ENCODE data around the gene AHRR.
"Not testable (repeated sequence)": the region's sequence is repeated elsewhere in the genome, so short reads cannot be mapped to it uniquely, and the experiment has no call there.

Gene AHRR

DNA sequence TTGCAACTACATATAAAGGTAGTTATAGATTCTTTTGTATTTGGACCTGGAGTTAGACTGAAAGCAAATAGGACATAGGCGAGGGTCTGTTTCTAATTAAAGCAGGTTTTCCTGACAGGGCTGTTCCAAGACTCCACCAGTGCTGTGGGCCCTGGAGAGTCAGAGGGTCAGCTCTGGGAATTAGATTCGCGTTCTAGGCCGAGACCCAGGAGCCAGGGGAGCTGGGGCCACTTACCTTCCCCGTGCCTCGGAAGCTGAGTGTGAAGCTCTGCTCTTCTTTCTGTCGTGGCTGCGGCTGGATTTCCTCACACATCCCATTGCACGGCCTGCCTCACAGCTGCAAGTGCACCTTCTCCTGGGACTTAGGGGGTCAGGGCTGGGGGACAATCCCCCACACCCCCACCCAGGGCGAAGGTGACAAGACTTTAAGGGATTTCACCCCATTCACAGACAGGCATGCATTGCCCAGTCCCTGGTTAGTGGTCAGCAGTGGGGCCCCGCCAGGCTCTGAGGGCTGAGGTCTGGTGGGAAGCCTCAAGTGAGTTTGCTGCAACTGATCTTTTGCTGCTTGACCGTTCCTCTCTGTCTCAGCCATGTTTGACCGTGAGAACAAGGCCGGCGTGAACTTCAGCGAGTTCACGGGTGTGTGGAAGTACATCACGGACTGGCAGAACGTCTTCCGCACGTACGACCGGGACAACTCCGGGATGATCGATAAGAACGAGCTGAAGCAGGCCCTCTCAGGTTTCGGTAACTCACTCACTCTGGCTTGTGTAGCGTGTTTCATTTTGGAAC is 15.3 kb upstream of the AHRR start:
- no peak for DNase-seq

DNA sequence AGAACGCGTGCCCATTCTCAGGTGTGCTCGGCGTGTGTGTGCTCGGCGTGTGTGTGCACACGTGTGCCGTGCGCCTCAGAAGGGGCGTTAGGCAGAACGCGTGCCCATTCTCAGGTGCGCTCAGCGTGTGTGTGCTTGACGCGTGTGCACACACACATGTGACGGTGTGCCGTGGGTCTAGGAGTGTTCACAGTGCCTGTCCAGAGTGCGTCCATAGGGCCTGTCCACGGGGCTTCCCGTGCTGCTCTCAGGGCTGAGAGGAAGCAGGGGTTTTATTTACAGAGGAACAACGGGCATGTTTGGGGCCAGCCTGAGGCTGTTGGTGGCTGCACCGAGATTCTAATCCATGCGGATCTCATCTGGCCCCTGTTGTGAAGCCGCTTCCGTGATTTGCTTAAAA is 14.2 kb upstream of the AHRR start:
- no peak for DNase-seq

DNA sequence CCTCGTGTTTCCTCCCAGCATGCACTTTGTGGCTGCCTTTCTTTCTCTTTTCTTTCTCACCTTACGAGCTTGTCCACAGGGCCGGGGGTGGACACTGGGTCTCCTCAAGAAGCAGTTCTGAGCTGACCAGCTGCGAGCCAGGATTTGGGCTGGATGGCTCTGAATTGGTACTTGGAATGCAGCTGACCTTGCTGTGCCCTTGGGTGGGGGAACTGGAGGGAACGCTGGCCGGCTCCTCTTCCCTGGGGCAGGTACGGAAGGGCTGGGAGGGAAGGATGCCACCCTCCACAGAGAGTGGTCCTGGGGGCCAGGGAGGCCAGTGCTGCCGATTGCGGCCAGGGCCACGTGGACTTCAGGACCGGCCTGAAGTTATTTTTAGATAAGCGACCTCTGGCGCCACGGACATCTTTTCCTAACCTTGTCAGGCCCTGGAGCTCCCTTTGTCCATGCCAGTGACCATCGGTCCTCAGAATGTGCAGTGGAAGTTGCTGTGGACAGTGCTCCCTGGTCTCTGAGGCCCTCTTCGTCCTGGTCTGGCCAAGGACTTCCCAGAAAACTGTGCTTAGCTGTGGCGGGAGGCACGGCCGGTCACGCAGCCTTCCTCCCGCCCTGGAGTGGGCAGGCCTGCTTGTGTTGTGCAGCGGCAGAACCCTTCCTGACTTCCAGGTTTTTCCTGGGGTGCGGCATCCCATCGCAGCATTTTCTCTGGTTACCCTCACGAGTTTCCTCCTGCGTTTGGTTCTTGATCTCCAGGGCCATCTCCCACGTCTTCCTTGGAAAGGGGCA is 13.5 kb upstream of the AHRR start:
- DNase-seq, result no peak

DNA sequence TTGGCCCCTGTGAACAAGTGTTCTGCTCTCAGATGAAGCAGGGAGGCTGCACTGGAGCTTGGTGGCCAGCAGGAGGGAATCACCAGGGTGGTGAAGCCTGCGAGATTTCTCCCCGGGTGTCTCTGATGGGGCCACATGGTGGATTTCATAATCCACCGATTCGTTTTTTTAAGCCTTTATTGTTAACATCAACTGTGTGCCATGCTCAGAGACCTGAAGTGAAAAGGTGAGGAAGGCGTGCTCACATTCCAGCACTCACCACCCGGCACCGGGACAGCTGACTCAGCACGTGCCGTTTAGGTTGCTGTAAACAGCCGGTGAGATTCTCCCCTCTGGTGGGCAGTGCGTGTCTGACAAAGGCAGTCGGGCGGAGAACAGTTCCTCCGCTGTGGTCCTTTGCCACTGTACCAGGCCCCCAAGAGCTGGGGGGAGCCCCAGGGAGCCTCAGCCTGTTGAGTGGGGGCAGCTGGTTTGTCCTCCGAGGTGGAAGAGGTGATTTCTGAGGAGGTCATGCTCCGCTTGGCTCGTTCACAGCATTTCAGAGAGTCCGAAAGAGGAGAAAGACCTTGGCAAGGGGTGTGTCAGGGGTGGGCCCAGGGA is 12.7 kb upstream of the AHRR start:
- no peak for DNase-seq

DNA sequence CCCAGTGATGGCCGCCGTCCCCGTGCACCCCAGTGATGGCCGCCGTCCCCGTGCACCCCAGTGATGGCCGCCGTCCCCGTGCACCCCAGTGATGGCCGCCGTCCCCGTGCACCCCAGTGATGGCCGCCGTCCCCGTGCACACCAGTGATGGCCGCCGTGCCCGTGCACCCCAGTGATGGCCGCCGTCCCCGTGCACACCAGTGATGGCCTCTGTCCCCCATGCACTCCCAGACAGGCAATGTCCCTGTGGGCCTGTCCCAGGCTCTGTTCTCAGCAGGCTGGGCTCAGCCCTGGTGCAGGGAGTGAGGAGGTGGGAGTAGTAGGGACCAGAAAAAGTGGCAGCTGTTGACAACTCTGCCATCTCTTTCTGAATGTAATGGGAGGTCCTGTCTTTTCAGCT is 11.7 kb upstream of the AHRR start:
- not testable (repeated sequence) for DNase-seq

DNA sequence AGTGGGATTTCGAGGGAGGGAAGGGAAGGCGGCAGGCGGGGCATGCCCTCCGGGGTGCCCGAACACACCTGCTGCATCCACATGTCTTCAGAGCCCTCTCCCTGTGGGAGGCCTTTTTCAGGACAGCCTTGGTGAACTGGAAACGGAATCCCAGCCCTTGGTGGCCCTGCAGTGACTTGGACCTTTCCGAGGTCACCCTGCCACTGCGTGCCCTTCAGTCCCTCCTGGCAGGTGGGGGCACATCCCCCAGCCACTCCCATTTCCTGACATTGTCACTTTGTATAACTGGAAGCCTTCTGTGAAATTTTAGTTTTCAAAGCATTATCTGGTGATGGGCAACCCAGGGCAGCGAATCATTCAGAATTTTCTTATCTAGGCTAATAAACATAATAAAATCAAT is 11.0 kb upstream of the AHRR start:
- no peak for DNase-seq

DNA sequence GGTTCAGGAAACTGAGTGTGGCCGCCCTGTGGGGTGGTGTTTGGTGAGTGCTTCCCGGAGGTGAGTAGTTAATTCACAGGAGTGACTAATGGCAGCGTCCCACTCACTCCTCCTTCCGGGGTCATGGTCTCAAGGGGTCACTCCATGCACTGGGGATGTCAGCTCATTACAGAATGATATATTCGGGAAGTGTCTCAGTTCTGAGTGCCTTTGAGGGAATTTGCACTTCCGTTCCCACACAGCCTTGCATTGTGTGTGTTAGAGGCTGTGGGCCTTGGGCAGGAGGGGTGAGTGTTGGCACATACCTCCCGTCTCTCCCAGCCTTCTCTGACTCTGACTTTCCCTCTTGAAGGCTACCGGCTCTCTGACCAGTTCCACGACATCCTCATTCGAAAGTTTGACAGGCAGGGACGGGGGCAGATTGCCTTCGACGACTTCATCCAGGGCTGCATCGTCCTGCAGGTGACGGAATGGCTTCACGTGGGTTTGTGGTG is 10.5 kb upstream of the AHRR start:
- no peak for DNase-seq

DNA sequence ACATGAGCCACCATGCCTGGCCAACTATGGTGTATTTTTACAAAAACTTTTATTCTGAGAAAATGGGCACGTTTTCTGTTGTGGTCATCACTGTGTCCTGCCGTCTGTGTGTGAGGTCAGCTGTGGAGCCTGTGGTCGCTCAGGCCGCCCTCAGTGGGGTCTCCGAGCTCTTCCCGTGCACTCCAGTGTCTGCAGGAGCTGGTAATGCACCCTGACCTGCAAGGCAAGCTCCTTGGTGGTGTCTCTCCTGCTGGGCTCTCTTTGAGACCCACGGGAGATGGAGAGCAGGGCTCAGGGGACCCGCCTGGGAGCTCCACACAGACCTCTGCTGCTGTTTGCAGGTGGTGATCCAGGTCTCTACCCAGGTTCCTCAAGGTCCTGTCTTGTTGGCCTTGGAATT is 9.6 kb upstream of the AHRR start:
- DNase-seq, result no peak

DNA sequence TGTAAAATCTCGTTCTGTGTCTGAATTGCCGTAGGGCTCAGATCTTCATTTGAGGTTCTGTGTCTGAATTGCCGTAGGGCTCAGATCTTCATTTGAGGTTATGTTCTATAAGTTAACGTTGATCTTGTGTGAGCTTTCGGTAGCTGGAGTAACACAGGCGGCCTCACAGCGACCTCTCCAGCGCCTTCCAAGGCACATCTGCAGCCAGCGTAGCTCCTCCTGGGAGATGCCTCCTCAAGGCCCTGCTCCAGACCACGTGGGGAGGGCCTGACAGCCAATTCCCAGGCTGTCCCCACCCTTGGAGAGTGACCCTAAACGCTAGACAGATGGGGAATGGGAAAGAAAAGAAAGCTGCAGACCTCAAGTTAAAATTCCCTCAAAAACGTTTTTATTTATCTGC is 8.7 kb upstream of the AHRR start:
- DNase-seq, result no peak

DNA sequence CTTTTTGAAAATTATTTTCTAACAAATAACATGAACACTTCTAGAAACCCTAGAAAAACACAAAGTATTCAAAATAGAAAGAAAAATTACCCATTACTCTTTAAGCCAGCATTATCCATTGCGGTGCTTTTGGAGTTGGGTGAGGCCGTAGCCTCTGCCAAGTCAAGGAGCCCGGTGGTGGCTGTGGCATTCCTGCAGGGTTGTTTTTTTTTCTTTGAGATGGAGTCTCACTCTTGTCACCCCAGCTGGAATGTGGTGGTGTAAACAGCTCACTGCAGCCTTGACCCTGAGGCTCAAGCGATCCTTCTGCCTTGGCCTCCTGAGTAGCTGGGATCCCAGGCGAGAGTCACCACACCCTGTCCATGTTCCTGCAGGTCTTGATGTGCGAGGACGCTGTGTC is 8.2 kb upstream of the AHRR start:
- DNase-seq, result no peak

DNA sequence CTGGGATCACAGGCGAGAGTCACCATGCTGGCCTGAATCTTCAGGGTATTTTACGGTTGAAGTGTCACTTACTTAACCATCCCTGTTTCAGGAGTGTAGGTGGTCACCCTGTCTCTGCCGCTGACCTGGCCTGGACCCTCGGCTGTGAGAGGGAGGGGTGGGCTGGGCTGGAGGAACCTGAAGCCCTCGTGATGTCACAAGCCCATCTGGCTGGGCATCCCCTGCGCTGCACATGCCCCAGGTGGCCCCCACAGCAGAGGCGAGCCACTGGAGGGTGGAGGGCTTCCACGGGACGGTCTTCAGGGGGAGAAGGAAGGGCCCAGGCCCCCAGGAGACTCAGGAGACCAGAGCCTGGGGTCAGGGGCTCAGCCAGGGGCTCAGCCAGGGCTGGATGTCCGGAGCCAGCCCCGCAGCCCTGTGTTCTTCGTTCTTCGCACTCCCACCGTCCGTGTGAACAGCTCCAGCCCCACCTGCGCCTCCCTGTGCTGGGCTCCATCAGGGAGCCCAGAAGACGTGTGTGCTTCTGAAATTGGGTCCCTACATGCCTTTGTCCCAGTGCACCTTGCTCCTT is 7.6 kb upstream of the AHRR start:
- DNase-seq, result no peak

DNA sequence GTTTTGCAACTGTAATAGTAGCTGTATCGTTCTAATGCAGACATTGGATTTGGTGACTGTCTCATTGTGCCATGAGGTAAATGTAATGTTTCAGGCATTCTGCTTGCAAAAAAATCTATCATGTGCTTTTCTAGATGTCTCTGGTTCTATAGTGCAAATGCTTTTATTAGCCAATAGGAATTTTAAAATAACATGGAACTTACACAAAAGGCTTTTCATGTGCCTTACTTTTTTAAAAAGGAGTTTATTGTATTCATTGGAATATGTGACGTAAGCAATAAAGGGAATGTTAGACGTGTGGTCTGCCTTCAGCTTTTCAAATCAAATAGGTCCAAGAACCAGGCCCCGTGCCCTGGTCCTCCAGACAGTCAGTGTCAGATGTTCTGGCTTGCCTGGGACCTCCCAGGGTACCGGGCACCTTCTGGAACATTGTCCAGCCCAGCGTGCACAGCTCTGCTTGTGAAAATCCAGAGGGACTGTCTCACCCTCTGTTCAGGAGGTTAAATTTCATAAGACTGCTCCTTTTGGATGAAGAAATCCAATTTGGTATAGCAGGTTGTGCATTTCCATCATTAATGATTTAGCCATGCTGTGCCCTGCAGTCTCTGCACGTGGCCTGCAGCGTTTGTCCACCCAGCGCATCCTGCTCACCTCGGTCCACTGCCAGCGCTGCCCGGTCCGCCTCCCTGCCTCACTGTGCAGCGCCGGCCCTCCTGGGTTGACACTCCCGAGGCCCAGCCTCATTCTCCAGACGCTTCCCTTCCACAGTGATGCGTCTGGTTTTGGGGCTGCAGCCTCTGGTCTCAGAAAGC is 6.6 kb upstream of the AHRR start:
- DNase-seq, result no peak

DNA sequence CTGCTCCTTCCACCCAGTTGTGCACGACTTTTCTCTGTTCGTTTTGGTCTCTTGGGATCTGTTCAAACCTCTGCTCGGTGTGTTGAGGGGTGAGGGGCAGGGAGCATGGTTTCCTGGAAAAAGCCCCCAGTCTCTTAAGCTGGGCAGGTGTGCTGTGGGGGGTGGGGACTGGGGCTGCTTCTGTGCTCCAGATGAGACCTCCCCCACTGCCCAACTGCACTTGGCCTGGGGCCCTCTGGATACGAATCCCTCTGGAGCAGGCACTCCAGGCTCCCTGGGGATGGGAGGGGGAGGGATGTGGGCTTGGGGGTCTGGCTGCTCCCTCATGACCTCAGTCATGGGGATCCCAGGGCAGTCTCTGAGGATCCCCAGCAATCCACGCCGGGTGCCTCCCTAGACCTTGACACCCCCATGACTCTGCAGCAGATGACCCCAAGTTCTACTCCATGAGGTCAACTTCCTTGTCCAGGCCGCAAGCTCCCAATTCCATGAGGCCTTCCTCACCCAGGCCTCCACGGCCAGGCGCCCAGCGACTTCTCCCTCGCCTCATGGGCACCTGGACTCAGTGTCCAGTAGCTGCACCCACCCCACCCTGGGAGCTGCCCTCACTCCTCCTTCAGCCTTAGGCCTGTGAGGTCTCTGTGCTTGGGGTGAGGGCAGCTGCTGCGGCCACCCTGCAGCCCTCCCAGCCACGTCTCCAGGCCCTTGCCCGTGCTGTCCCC is 5.9 kb upstream of the AHRR start:
- no peak for DNase-seq

DNA sequence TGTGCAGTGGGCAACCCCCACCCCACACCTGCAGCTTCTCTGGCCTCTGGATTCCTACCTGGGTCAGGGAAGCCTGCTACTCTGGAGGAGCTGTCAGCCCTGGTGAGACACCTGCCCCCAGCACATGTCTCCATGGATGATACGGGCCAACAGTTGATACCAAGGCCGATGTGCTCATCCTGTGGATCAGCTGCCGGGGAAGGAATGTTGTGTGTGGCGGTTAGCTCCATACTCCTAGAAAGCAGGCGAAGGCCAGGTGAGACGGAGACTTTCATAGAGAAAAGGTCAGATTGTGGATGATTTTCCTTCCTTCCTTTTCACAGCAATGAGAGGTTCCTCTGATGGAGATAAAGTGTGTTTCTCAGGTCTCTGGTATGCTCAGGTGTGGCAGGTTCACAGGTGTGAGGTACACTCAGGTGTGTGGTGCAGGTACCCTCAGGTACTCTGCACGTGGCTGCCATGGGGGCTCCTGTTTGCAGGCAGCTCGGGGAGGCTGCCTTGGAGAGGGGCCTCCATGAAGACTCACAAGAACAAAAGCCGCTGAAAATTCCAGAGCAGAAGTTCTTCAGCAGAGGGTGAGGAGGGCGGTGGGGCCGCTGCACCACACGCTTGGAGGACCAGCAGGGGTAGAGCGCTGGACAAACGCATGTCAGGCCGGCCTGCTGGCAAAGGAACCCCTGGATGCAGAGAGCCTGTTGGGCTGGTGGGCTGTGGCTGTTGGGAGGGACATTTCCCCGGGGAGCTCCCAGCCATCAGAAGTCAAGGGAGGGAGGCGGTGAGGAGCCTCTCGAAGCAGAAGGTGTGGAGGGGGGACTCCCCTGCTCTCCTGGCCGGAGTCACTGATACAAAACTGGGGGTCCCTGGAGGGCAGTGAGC is 5.1 kb upstream of the AHRR start:
- DNase-seq, result no peak

DNA sequence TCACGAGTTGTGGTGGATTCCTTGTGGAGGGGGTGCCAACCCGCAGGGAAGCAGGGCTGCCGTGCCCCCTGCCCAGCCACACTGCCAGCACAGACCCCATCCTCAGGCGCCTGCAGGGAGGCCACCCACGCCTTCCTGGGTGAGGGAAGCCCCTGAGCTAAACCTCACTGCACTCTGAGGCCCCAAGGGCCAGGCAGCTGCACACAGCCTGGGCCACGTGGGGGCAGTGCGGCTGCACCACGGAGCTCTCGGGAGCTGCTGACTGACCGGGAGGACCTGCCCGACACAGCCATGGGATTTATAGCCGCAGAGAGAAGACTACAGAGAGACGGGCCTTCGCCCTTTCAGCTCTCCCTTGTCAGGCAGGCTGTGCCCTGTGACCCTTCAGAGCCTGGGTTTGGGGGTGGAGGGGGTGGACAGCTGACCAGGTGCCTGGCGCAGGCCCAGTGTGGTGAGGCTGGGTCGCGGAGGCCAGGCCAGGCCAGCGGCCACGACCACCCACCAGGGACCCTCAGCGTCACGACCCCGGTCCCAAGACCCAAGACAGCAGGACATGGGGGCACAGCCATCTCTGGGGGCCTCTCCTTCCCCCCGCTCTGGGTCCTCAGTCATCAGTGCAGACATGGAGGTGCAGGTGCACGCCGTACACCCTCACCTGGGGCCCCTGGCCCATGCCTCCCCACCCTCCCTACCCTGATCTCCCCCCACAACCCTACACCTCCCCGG is 4.3 kb upstream of the AHRR start:
- DNase-seq, result no peak

DNA sequence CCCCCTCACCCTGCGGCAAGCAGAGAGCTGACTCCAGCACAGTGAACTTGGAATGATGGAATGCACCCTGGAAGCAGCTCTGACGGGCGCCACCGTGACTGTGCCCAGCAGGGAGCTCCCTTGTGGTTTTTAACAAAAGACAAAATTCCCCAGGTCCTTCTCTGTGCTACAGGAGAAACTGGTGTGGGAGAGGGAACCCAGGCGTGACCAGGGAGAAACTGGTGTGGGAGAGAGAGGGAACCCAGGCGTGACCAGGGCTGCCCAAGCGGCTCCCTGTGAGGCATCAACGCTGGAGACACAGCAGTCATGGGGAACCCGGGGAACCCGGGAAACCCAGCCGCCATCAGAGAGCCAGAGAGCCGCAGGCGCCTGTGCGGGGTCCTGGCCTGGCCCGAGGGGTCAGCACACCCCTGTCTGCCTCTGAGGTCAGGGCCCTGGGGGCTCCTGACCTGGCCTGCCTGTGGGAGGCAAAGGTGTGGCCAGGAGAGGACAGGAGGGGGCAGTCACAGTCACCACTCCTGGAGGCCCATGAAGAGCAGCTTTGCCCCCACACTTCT is 3.1 kb upstream of the AHRR start:
- peak; percentile 32 for DNase-seq

DNA sequence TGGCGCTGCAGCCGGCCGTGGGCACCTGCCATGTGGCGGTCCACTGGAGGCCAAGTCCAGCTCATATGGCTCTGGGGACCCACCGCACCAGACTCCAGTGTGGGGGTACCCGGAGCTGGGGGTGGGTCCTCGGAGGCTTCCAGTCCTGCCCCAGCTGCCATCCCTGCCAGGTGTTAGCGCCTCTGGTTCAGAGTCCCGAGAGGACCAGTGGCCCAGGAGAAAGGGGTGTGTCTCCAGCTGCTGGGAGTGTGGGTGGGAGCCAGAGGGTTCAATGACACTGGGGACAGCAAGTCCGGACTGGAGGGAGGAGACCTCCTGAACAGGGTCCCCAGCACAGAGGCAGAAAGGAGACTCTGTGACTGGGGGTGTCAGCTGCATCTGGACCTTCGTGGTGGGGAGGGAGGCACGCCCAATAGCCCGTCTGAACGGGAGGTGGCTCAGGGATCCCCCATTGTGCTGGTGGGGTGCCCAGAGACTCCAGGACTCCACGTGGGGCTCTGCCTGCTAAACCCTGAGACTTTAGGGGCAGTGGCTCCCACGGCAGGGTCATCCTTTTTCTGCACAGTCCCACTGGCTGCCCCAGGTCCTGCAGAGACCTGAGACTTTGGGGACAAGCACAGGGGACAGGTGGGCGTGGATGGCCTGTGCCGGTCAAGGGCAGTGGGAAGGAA is 2.4 kb upstream of the AHRR start:
- DNase-seq, result no peak

DNA sequence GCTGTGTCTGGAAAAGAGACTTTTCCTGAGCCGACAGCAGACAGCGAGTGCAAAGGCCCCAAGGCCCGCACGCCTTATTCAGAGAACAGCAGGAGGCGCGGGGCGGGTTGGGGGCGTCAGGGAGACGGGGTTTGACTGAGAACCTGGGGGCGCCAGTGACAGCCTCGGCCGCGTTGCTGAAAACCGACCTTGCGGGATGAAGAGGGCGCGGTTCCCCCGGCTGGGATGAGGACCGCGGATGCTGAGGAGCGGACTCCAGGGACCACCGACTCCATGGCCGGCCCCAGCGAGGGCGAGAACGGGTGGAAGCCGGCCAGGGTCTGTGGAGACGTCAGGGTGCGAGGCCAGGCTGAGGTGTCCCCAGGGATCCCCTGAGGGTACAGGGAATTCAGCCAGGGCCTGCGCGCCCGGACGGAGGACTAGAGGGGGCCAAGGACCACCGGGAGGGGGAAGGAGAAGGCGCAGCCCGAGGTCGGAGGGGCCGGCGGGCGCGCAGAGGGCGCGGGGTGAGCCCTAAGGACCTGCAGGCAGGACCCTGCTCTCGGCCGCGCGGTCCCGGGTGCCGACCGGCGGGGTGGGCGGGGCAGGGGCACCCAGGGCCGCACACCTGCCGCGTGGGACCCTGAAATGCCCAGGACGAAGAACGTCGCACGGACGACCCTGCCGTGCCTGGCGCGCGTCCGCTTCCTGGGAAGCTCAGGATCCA is 837 bp upstream of the AHRR start:
- no peak for DNase-seq
